IMR-90 (cell line): Measurements from ENCODE around the gene ERCC1. TPM values are rescaled to one million over a fixed set of nuclear protein-coding genes. Genes with fewer than 3 reads are reported as not detected.

ENCODE experiments used
- ATAC-seq: fragments of 200-7000 bp; cut with Tn5 transposase; 2 replicates; pipeline ENCODE4 v1.9.1; 2020; ENCODE audit warnings: low read depth, mild to moderate bottlenecking, moderate library complexity
- BruUV-seq: library from RNA; stranded (reverse); fragments of 400-500 nt; replicated peaks from 2 replicates; lab custom pipeline; 2021; lab: Mats Ljungman, UMichigan
- CTCF ChIA-PET: fragments of 300-600 bp; formaldehyde crosslinking; extraction: SDS; loops from one replicate; lab custom pipeline; 2021; ENCODE audit warnings: antibody characterized with exemption; lab: Yijun Ruan, JAX
- POLR2A ChIA-PET: fragments of 300-600 bp; sonication (Branson Sonifier 250); formaldehyde crosslinking; loops from one replicate; lab custom pipeline; 2022; ENCODE audit warnings: antibody characterized with exemption; ENCODE audit not compliant: unreplicated experiment; lab: Charles Lee
- DNase-seq: peaks from one replicate; pipeline ENCODE4 v3.0.0; 2013
- H2AFZ ChIP-seq: replicated peaks from 2 replicates; pipeline ENCODE3; 2013; ENCODE audit warnings: low read length, mild to moderate bottlenecking; ENCODE audit not compliant: poor library complexity
- H2AK5ac ChIP-seq: 2 replicates; pipeline ENCODE4 v1.6.1; 2013; ENCODE audit warnings: low read depth, low read length, inconsistent platforms
- H2AK9ac ChIP-seq: replicated peaks from 2 replicates; pipeline ENCODE3; 2013; ENCODE audit warnings: mild to moderate bottlenecking, low read depth, low read length, moderate library complexity; ENCODE audit not compliant: poor library complexity
- H2BK120ac ChIP-seq: 2 replicates; pipeline ENCODE4 v1.6.1; 2013; ENCODE audit warnings: low read depth, low read length, inconsistent platforms
- H2BK15ac ChIP-seq: 3 replicates; pipeline ENCODE4 v1.6.1; 2013; ENCODE audit warnings: low read depth, low read length, inconsistent platforms
- H2BK20ac ChIP-seq: 2 replicates; pipeline ENCODE4 v1.6.1; 2013; ENCODE audit warnings: low read depth, mild to moderate bottlenecking, inconsistent platforms, low read length, moderate library complexity
- H2BK5ac ChIP-seq: 2 replicates; pipeline ENCODE4 v1.6.1; 2013; ENCODE audit warnings: mild to moderate bottlenecking, low read depth, low read length, inconsistent platforms; ENCODE audit not compliant: poor library complexity, severe bottlenecking
- H3K14ac ChIP-seq: replicated peaks from 2 replicates; pipeline ENCODE4 v1.6.1; 2013; ENCODE audit warnings: low read depth, low read length, inconsistent platforms
- H3K18ac ChIP-seq: 2 replicates; pipeline ENCODE4 v1.6.1; 2013; ENCODE audit warnings: low read depth, low read length, control low read depth
- H3K23ac ChIP-seq: 2 replicates; pipeline ENCODE4 v1.6.1; 2013; ENCODE audit warnings: low read depth, low read length, inconsistent platforms
- H3K27ac ChIP-seq: 2 replicates; pipeline ENCODE4 v1.5.1; 2013; ENCODE audit warnings: mild to moderate bottlenecking, control low read depth, low read length; ENCODE audit not compliant: insufficient read depth
- H3K27me3 ChIP-seq: 2 replicates; pipeline ENCODE4 v1.6.1; 2013; ENCODE audit warnings: low read length; ENCODE audit not compliant: control insufficient read depth, insufficient read depth
- H3K36me3 ChIP-seq: 2 replicates; pipeline ENCODE4 v1.6.1; 2013; ENCODE audit warnings: low read length, mixed read lengths; ENCODE audit not compliant: control insufficient read depth, insufficient read depth
- H3K4ac ChIP-seq: 2 replicates; pipeline ENCODE4 v1.6.1; 2013; ENCODE audit warnings: low read depth, low read length, inconsistent platforms
- H3K4me1 ChIP-seq: 2 replicates; pipeline ENCODE4 v1.6.1; 2013; ENCODE audit warnings: low read length, mixed read lengths; ENCODE audit not compliant: control insufficient read depth, insufficient read depth
- H3K4me2 ChIP-seq: 2 replicates; pipeline ENCODE4 v1.6.1; 2013; ENCODE audit warnings: low read depth, mild to moderate bottlenecking, control low read depth, low read length, moderate library complexity
- H3K4me3 ChIP-seq: 2 replicates; pipeline ENCODE4 v1.5.1; 2013; ENCODE audit warnings: low read depth, mild to moderate bottlenecking, control low read depth, low read length, moderate library complexity; ENCODE audit not compliant: insufficient read depth
- H3K56ac ChIP-seq: 2 replicates; pipeline ENCODE4 v1.6.1; 2013; ENCODE audit warnings: low read length, inconsistent platforms; ENCODE audit not compliant: insufficient read depth; ENCODE audit errors: extremely low read depth
- H3K79me1 ChIP-seq, 2 experiments: 2 replicates each; pipeline ENCODE4 v1.6.1; 2013; ENCODE audit warnings: low read length in 2 of 2, inconsistent platforms in 1 of 2, low read depth in 1 of 2
- H3K9ac ChIP-seq: 2 replicates; pipeline ENCODE4 v1.6.1; 2013; ENCODE audit warnings: low read depth, low read length, control low read depth
- H3K9me1 ChIP-seq: 2 replicates; pipeline ENCODE4 v1.6.1; 2013; ENCODE audit warnings: low read length, inconsistent platforms; ENCODE audit not compliant: insufficient read depth
- H3K9me3 ChIP-seq: 2 replicates; pipeline ENCODE4 v1.6.1; 2013; ENCODE audit warnings: low read length; ENCODE audit not compliant: control insufficient read depth, insufficient read depth
- H4K20me1 ChIP-seq: 2 replicates; pipeline ENCODE4 v1.6.1; 2013; ENCODE audit warnings: low read length, inconsistent platforms; ENCODE audit not compliant: insufficient read depth
- H4K5ac ChIP-seq: 2 replicates; pipeline ENCODE4 v1.6.1; 2013; ENCODE audit warnings: mild to moderate bottlenecking, low read depth, low read length, control low read depth
- H4K8ac ChIP-seq, 2 experiments: 2 replicates each; pipeline ENCODE4 v1.6.1; 2013; ENCODE audit warnings: low read depth in 2 of 2, low read length in 2 of 2, control low read depth in 1 of 2, inconsistent platforms in 1 of 2
- H4K91ac ChIP-seq: 2 replicates; pipeline ENCODE4 v1.6.1; 2013; ENCODE audit warnings: low read depth, low read length, inconsistent platforms; ENCODE audit not compliant: insufficient read depth
- CTCF ChIP-seq: conservative IDR thresholded peaks from 2 replicates; pipeline ENCODE4 v1.5.1; 2012; ENCODE audit warnings: mild to moderate bottlenecking, low read depth, low read length, improper control_type of control experiment
- MAZ ChIP-seq: IDR thresholded peaks from 2 replicates; pipeline ENCODE4 v1.6.1; 2012; ENCODE audit warnings: low read depth, mild to moderate bottlenecking, low read length, improper control_type of control experiment, moderate library complexity, borderline replicate concordance
- NFE2L2 ChIP-seq: fragments of 150-350 bp; IDR thresholded peaks from 2 replicates; pipeline ENCODE4 v1.6.1; 2016; ENCODE audit warnings: low read depth, mild to moderate bottlenecking, low read length
- WGBS, 2 experiments: methylation state at CpG; one replicate each; pipeline versions ENCODE4 v1.1.5 to v1.1.7; 2013; ENCODE audit warnings: missing lambda C conversion rate in 2 of 2; ENCODE audit not compliant: insufficient read length in 1 of 2; ENCODE audit errors: extremely low coverage in 2 of 2; 5-methylcytosine and 5-hydroxymethylcytosine counted together
- dilution Hi-C: fragments of 300-500 bp; cut with HindIII; formaldehyde crosslinking; loops from one replicate; pipeline ENCODE4 v1.14.3; 2018; ENCODE audit warnings: low sequenced_read_pairs; ENCODE audit not compliant: unreplicated experiment
- in situ Hi-C: fragments of 300-500 bp; cut with MboI; formaldehyde crosslinking; loops from 3 replicates; pipeline ENCODE4 v1.14.3; 2019; ENCODE audit warnings: low sequenced_read_pairs, inconsistent platforms, mixed read lengths
- intact Hi-C: fragments of 100-400 bp; cut with micrococcal nuclease; formaldehyde crosslinking; loops from 2 replicates; pipeline ENCODE4 v1.10.0; 2022
- polyA plus RNA-seq, 3 experiments: library from polyadenylated mRNA; depleted of rRNA; stranded (reverse); fragments of >200 nt; gene quantifications; 2 replicates each; pipeline ENCODE4 v1.2.3, GENCODE V29; 2012; ENCODE audit warnings: low replicate concordance in 1 of 3
- total RNA-seq: library from RNA; depleted of rRNA; stranded (reverse); fragments of >200 nt; gene quantifications from 2 replicates; pipeline ENCODE4 v1.2.3, GENCODE V29; 2012

Gene ERCC1
- total and polyA plus RNA-seq, 2 of the 4 experiments (the other 2 are of a cell fraction): 84.2 to 132 TPM

- Histone ChIP-seq H4K8ac (peak overlapping the region in 1 of 2 experiments; percentile 38; a peak in 1 of 4 replicates), H2BK15ac (peak overlapping the region; percentile 86; the same call in 1 of the 3 replicates), H3K9ac (no peak overlapping the region), H2AK9ac (no peak overlapping the region), H3K9me3 (no peaks in the 10 kb centered on the region), H3K4me2 (no peak overlapping the region), H3K4ac (peak overlapping the region; percentile 54), H2AFZ (peak overlapping the region; percentile 77), H2BK120ac (0 out of 2 replicates have a peak overlapping the region, but pooled peaks have one; percentile 30), H3K36me3 (no peaks in the 10 kb centered on the region), H3K56ac (no peak overlapping the region), H2BK5ac (no peak overlapping the region), H2AK5ac (peak overlapping the region; percentile 29; the same call in 1 of the 2 replicates), H3K14ac (0 out of 2 replicates have a peak overlapping the region, but pooled peaks have one; percentile 31), H3K79me1 (peaks cover 10 to 60% of the 10 kb centered on the region in 2 experiments; a peak in 3 of 4 replicates), H4K5ac (no peak overlapping the region), H4K91ac (peak overlapping the region; percentile 32), H3K27me3 (no peaks in the 10 kb centered on the region), H4K20me1 (no peaks in the 10 kb centered on the region; the same call in 1 of the 2 replicates), H2BK20ac (peak overlapping the region; percentile 51; the same call in 1 of the 2 replicates), H3K4me1 (peaks cover 5% of the 10 kb centered on the region), H3K27ac (no peak overlapping the region), H3K4me3 (no peak overlapping the region), H3K9me1 (peaks cover 6% of the 10 kb centered on the region; the same call in 1 of the 2 replicates), H3K18ac (no peak overlapping the region), H3K23ac (peak overlapping the region; percentile 76; the same call in 1 of the 2 replicates)
- TF ChIP-seq NFE2L2 (no peak), MAZ (peak; percentile 11; the same call in 1 of the 2 replicates), CTCF (peak; percentile 33)
- dilution Hi-C loops (no loop called here), intact Hi-C loops (no loop called here), in situ Hi-C loops (no loop called here)
- ATAC-seq (no peak), DNase-seq (no peak)
- BruUV-seq: no TSS peak
- ChIA-PET POLR2A (no interaction called here), CTCF (interaction anchor here (1.4 kb wide), 1 partner anchor 77 kb away, joined by 3 read pairs; no protein-coding TSS in a partner anchor)
- WGBS, 2 experiments: 22% methylated on average over 26 of the region's 40 CpGs; no CpG with 5 or more reads in 1 of the 2 experiments
Observed at GRCh38 chr19:45402298-45403061, 21.2 kb downstream of the ERCC1 start.
